GM19468 (cell line): ENCODE data around the gene REEP1.

ENCODE experiments used
- ATAC-seq: cut with Tn5 transposase; IDR thresholded peaks from one replicate; pipeline ENCODE4 v1.9.1; 2021; ENCODE audit warnings: mild to moderate bottlenecking, moderate library complexity, moderate number of reproducible peaks; ENCODE audit not compliant: unreplicated experiment; ENCODE audit errors: extremely low read depth

Gene REEP1

GRCh38 chr2:86308984-86309695, 28.3 kb downstream of the REEP1 start:
- no peak for ATAC-seq

GRCh38 chr2:86308356-86308755, 29.1 kb downstream of the REEP1 start:
- no peak for ATAC-seq

- ATAC-seq = no peak
These were observed 30.0 kb downstream of the REEP1 start for GRCh38 chr2:86307431-86307830.

- ATAC-seq = no peak
These were observed 31.5 kb downstream of the REEP1 start for GRCh38 chr2:86305915-86306254.

- ATAC-seq = no peak
These were observed 32.1 kb downstream of the REEP1 start for GRCh38 chr2:86305195-86305914.

- ATAC-seq = no peak
These were observed 33.0 kb downstream of the REEP1 start for GRCh38 chr2:86304416-86304815.

GRCh38 chr2:86302320-86302719, 35.1 kb downstream of the REEP1 start:
- ATAC-seq = no peak

- no peak for ATAC-seq
These were observed 35.7 kb downstream of the REEP1 start for GRCh38 chr2:86301711-86302202.

GRCh38 chr2:86301009-86301408, 36.4 kb downstream of the REEP1 start:
- ATAC-seq = no peak

GRCh38 chr2:86300496-86300895, 36.9 kb downstream of the REEP1 start:
- ATAC-seq = no peak

- ATAC-seq = no peak
These were observed 38.7 kb downstream of the REEP1 start for GRCh38 chr2:86298411-86299390.

- ATAC-seq = no peak
These were observed 39.9 kb downstream of the REEP1 start for GRCh38 chr2:86297382-86298147.

- no peak for ATAC-seq
These were observed 40.5 kb downstream of the REEP1 start for GRCh38 chr2:86296947-86297346.

- ATAC-seq = no peak
These were observed 42.4 kb downstream of the REEP1 start for GRCh38 chr2:86295066-86295465.

GRCh38 chr2:86293612-86294011, 43.8 kb downstream of the REEP1 start:
- no peak for ATAC-seq

- ATAC-seq = no peak
These were observed 44.6 kb downstream of the REEP1 start for GRCh38 chr2:86292571-86293515.

GRCh38 chr2:86291328-86291662, 46.1 kb downstream of the REEP1 start:
- ATAC-seq = no peak

- ATAC-seq = no peak
These were observed 46.7 kb downstream of the REEP1 start for GRCh38 chr2:86290596-86291327.
